Stimulated activated CD8-positive, alpha-beta memory T cell treated with anti-CD3 and anti-CD28 coated beads, Interleukin-12 subunit alpha, Interleukin-12 subunit beta, amount 100 ng/mL, for 24 hours (primary cell): ENCODE results near the gene PTPRG.

Experiments used
- DNase-seq: peaks from one replicate; pipeline ENCODE4 v3.0.0-alpha.2; 2020; ENCODE audit errors: extremely low read depth

PTPRG gene

DNA sequence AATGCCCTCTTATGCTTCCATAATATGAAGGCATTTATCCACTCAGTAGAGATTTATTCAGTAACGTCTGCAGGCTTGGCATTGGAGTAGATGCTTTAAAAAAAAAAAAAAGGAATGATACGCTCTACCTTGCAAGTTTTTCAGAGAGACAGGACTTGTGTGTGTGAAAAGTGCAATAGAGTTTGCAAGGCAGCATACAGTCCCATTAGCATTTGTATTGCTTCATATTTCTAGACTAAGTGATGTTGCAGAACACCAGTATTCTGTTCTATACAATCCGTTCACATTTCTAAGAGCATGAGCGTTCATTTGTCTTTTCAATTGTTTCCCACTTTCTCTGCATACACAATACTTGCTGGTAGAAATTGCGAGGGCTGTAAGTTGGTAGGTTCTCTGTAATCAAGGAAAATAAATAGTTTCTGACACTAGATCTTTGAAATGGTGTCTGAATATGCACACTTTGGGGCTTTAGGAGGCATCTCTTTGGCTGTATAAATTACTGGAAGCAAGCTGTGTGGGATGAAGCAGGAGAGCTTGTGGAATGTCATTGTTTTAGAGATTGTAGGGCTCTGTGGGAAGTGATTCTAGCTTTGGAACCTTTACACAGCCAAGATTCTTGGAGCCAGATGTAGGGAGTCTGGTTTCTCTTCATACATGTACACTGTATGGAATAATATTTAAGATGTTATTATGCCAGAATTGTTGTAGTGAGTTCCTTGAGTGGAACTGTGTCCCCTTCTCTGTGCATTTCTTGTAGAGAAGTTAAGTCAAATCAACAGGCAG is 549.3 kb downstream of the PTPRG start:
- no peak for DNase-seq

DNA sequence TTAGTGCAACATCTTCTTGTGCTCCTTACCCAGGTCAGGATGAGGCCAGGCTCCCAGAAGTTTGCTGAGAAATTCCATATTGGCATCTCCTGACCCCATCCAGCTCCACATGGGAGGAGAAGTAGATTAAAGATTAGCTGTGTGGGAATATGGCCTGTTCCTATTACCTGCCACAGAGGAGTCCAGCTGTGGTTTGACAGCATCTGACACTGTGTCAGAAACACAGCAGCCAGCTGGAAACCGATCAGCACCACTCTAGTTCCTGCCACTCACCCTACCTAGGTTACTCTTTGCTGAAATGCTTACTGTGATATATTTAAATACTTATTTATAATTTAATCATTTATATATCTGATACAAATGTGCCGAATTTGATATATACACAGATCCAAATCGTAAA is 551.7 kb downstream of the PTPRG start:
- DNase-seq, result no peak

DNA sequence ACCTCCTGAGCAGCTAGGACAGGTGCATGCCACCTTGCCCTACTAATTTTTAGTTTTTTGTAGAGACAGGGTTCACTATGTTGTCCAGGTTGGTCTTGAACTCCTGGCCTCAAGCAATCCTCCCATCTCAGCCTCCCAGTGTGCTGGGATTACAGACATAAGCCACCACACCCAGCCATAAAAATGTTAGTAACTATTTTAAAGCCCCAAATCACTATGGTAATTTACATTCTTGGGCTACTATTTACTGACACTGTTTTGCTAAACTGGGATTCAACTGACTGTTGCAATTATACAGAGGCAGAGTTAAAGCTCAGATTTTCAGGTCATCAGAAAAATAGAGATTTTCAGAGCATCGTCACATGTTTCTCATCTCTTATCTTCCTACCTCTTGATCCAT is 553.4 kb downstream of the PTPRG start:
- no peak for DNase-seq

DNA sequence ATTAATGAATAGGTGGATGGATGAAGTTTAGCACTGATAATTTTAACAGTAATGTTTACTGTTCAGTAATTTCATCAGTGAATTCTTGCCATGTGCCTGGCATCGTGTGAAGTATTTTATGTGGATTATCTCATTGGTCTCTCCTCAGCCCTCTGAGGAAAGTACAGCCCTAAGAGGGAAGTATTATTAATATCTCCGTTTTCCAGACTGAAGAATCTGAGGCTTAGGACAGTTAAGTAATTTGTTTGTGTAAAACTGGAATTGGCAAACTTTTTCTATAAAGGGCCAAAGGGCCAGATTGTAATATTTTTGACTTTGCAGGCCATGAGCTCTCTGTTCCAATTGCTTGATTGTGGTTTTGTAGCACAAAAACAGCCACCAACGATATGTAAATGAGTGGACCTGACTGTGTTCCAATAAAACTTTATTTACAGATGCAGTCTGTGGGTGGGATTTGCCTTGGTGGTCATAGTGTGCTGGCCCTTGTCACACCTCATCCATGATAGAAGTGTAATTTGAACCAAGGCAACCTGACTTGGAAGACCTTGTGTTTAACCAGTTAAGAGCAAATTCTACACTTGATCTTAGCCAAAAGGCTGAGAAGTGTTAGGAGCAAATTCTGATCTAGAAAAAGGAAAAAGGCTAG is 556.7 kb downstream of the PTPRG start:
- DNase-seq, result no peak

DNA sequence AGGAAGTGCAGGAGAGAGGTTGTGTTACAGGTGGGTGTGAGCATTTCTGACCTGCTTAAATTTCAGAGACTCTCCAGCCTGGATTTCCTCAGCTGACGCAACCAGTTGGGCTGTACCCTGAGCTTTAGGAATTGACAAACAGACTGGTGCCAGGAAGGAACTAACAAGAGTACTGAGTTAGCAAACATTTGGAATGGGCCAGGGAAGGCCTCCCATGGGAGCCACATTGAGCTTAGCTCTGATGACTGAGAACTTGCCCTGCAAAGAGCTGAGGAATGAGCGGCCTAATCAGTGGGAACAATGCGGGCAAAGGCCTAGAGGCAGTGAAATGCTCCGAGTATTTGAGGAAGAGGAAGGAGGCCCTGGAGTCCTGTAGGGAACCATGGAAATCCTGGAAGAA is 557.8 kb downstream of the PTPRG start:
- no peak for DNase-seq

DNA sequence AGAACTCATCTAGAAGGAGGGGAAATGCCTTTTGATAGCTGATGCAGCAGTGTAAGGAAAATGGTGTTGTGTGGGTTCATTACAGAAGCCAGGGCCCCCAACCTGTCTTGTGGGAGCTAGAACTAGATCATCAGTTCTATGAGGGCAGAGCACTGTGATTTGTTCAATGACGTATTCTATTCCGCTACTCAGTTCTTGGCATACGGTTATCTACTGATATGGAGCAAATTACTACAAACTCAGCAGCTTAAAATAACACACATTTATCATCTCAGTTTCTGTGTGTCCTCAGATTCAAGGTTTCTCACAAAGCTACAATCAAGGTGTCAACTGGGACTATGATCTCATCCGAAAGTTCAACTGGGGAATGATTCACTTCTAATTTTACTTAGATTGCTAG is 561.4 kb downstream of the PTPRG start:
- no peak for DNase-seq

DNA sequence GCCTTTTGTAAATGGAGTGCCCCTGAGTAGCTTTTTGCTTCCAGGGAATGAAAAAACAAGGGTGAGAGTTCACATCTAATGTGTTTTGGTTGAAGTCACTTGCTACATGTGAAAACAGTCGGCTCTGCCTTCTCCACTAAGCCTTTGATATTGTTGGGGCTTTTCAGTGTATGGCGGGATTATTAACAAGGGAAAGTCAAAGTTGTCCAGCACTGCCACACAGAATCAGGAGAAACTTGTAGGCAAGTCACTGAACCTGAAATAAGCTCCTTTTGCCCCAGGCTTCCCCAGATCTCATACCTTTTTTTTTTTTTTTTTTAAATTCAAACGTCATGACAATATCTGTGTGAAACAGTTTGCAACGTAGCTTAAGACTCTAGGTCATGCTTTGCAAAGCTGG is 564.0 kb downstream of the PTPRG start:
- no peak for DNase-seq

DNA sequence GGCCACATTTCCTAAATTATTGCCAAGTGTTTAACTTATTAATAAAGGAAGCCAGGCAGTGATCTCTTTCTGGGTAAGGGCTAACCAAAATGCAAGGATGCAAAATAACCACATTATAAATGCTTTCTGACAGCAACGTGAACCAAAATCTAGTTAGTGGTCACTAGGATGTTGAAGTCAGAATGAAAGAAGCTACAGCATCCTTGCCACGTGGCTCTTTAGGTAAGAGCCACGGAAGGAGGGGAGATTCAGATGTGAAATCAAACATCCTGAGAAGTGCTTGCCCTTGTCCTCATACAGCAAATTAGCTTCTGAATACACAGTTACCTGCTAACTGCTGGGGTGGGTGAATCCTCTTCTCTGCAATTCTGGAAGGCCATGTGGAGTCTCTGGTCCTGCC is 565.7 kb downstream of the PTPRG start:
- DNase-seq, result no peak

DNA sequence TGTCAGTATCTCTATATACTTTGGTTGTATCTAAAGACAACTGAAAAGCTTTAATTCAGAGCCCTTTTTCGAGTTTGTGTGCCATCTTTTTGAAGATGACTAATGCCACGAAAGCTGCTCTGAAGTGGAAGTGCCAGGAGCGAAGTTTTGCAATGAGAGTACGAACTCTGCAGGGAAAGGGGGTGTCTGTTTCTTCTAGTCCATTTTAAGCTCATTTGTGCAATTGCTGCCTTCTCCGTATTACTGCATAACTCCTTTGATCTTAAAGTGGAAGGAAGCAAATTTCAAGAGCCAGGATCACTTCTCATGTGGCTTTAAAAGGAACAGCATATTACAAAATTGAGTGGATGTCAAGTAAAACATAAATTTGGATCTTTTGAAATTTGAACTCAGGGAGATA is 566.7 kb downstream of the PTPRG start:
- DNase-seq, result no peak

DNA sequence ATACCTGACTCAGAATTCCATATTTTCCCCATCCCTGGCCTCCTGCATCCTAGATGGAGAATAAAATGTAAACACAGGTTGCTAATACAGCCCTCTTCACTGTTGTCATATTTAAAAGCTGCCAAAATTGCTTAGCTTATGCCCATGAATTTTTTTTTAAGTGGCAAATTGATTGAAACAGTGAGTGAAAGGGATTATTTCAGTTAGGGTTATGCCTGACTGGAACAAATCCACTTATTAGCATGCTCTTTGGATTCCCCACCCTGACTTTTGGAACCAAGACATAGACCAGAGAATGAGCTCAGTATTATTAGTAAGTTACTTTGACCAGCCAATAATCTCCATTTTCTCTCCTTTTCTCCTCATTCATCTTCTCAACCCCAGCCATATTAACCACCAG is 567.3 kb downstream of the PTPRG start:
- no peak for DNase-seq

DNA sequence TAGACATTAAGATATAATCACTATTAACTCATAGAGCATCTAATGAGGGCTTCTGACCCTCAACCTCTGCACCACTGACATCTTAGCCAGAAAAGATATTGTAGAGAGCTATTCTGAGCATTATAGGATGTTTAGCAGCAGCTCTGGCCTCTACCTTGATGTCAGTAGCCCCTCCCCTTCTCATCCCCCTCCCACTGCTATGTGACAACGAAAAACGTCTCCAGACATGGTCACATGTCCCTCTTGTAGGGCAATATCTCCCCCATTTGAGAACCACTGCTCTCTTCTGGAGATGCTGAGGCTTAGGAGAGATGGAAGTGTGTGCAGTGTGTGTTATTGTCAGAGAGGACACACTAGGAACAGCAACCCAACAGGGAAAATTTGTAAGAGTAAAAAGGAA is 569.7 kb downstream of the PTPRG start:
- no peak for DNase-seq

DNA sequence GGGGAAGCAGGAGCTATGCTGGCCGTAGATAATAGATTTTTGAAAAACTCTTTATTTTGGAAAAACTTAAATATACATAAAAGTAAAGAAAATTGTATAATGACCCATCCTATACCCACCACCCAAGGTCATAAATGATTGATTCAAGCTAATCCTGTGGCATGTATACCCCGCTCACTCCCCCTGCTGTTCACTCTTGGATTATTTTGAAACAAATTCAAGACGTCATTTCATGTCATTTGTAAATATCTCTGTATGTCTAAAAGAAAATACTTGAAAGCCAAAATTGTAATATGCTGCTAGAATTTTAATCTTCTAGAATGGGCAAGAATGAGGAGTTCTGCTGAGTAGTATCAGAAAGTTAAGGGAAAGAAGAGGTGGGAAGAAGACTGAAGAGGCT is 570.2 kb downstream of the PTPRG start:
- no peak for DNase-seq

DNA sequence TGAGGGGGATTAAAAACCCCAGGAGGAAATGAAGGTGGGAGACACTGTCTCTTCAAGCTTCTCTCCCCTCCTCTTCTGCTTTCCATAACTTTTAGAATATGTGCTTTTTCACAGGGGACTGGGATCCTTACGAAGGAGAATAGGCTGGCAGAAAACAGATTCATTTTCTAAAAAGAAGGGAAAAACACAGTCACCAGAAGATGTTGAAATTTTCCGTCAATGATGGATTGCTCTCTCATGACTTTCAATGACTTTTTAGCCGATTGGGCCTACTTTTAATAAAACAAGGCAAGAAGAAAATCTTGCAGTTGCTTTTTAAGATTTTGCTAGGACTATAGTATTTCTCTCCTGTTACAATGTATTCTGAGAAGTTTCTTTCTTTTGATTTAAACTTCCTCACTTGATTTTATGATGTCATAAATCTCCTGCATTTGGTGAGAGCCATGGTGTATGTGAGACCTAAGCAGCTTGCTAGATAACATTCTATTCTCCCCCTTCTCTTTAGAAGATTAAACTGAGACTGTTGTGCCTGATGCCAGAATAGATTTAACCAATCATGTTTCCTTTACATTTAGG is 570.7 kb downstream of the PTPRG start:
- DNase-seq, result no peak

DNA sequence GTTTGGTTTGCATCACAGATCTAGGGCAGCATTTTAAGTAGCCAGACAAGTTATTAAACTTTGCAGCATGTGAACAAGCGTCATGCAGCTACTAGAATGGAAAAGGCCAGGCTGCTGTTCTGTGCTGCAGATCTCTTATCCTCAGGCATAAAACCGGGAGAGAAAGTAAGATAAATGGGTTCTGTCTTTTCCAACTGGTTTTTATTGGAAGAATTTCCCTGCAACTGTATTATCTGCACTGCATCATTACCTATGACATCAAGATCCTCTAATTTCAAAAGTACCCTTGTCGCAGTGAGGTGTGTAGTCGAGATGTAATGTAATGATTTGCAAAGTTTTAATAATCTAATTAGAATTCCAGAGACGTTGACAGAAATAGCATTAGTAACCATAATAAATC is 571.6 kb downstream of the PTPRG start:
- DNase-seq, result no peak

DNA sequence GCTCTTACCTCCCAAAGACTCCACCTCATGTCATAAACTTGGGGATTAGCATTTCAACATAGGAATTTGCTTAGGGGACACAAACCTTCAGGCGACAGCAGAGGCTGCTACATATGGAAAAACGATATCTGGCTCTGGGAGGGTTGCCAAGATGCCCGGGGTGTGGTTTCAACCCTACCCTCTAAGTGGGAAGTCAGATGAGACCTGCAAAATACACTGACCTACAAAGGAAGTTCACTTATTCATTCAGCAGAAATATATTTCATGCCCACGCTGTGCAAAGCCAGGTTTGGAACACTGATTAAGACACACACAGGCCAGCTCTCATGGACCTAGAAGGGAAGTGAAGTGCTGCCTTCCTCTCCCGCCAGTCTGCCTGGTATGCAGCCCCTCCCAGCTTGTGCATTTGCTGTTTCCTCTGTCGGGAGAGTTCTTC is 572.7 kb downstream of the PTPRG start:
- no peak for DNase-seq

DNA sequence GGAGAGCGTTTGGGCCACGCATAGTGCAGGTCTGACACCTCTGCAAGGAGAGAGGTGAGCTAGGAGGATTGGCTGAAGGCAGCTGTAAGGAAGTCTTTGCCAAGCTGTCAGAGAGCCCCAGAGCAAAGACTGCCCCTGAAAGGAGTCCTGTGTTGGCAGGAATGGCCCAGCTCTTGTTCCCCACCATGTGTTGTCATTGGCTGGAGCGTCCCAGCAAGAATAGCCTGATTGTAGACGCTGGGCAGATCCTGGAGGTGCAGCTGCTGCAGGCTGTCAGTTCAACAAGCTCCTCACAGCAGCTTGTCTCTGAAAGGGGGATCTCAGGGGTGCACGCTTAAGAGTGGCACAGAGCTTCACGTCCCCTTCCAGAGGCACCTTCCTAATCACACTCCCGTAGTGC is 574.4 kb downstream of the PTPRG start:
- no peak for DNase-seq

DNA sequence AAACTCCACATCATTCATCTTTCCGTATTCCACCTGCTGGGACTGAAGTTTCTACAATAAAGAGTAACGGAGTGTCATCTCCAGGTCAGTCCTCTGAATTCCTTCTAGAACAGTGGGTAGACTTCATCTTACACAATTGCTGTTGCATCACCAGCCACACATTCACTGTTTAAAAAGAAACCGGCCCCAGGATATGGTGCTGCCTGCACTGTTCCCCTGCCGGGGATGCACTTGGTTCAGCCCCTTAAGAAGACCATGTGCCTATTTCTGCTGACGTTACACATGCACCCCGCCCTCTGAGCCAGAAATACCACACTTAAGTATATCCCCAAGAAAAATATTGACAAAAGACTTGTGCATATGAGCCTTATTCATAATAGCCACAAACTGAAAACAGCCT is 578.6 kb downstream of the PTPRG start:
- DNase-seq, result no peak

DNA sequence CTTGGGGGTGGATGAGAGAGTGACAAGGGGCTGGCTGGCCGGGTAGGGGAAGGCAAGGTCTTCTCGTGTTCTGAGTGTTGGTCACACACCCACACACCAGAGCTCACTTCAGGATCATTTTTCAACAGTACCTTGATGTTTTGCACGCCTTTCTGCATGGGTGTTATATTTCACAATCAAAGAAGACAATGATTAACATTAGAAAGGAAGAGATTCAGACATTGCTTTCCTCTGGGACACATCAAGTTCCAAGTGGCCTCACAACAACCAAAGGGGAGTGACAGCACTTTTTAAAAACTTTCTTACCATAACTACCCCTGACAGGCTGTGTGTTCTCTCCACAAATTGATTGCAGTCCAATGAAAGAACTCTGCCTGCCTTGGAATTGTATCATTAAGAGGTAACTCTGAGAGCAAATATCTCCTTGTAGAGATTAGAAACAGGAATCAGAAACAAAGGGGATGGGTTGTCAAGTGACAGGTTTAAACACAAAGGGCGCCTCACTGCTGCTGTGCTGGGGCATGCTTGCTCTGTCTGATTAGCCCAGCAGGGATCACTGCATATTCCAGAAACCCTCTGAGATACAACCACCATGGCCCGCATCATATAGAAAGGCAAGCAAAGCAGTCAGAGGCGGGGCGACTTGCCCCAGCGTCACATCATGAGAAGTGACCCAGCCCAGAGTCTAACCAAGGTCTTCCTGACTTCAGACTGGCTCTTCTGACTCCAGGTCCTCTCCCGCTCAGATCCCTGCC is 581.1 kb downstream of the PTPRG start:
- no peak for DNase-seq

DNA sequence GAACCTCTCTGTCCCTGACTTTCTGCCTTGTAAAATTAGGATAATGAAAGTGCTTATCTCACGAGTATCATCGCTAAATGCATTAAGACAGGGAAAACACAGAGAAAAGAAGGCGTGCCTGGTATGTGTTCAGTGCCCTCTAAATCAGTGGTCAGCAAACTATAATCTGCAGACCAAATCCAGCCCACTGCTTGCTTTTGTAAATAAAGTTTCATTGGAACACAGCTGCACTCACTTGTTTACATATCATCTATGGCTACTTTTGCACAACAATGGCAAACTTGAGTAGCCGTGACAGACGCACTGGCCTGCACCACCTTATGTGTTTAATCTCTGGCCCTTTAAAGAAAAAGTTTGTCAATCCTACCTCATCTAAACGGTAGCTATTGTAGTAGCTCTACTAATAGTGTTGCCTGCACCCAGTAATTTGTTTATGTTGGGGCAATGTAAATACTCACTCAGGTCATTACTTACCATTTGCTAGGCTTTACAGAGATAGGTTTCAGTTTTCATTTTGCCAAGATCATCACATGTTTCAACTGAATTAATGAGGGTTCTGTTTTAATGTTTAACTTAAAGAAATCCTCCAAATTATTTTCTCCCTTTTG is 582.6 kb downstream of the PTPRG start:
- no peak for DNase-seq

DNA sequence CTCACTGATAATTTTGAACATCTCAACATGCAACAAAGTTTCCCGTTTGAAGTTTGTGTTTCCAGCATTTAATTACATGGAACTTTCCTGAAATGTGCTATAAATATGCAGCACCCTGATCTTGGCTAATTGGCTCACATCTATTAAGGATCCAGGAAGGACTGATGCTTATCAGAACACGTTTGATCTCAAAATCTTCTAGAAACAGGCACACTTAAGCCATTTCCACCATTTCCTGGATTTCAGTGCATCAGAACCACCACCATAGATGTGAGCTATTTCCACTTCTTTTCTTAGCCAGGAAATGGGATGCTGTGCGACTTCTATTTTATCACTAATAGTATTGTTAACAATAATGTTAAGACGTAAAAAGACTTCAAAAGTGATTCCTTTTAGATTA is 583.1 kb downstream of the PTPRG start:
- DNase-seq, result no peak

DNA sequence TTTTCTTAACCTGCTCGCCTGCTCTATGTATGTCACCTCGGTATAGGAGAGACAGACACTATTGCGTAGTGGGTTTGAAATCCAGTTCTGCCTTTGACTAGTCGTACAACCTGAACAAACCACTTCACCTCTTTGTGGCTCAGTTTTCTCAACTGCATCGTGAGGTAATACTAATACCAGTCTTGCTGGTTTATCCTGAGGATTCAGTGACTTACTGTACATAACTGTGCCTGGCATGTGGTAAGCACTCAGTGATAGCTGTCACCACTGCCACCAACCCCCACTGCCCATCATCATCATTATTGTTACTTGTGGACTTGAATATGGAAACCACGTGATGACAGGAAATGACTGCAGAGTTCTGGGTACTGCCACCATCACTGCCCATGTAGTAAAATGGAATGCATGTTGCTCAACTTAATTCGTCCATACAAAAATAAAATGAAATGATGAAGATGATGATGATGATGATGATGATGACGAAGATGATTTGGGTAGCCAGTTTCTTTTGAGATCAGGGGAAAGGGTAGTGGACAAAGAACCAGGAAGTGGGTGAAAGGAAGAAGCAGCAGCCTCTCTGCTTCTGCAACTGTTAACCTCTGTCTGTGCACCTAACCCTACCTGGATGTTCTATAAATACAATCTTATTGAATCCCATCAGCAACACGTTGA is 583.9 kb downstream of the PTPRG start:
- no peak for DNase-seq

DNA sequence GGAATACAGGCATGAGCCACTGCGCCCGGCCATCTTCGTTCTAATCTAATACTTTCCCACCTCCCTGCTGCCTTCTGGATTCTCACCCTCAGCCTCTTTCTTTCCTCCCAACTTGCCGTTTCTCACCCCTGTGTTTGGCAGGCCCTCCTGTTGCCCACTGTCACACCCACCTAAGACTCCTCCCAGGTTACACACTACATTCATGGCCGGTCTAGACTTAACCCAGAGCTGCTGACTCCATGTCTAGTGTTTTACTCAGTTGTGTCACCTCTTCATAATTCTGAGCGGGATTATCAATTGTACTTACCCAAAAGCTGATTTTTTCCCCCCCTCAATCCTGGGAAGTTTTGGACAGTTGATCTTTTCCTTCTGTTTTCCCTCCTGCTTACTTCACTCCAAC is 588.2 kb downstream of the PTPRG start:
- no peak for DNase-seq
